Neural cell (in vitro differentiated cells): ENCODE measurements around the gene SORCS1. TPM values are rescaled to one million over a fixed set of nuclear protein-coding genes. Genes with fewer than 3 reads are reported as not detected.

Source experiments
- H2AFZ ChIP-seq: fragments of 200-600, 300-800 bp; sonication (generic), shearing (Covaris generic); 2 replicates; pipeline ENCODE4 v1.6.0; 2014; ENCODE audit warnings: low read depth, mild to moderate bottlenecking, antibody characterized with exemption, low read length, moderate library complexity
- H3F3A ChIP-seq: fragments of 200-600 bp; shearing (Covaris generic); 2 replicates; pipeline ENCODE4 v1.6.1; 2016; ENCODE audit warnings: mild to moderate bottlenecking, moderate library complexity, mixed read lengths, antibody characterized with exemption, low read length; ENCODE audit not compliant: insufficient read depth, poor library complexity, severe bottlenecking
- H3K27ac ChIP-seq: fragments of 200-600, 300-800 bp; sonication (generic), shearing (Covaris generic); 2 replicates; pipeline ENCODE4 v1.5.1; 2014; ENCODE audit warnings: mild to moderate bottlenecking, low read length, moderate library complexity
- H3K27me3 ChIP-seq: fragments of 300-800, 200-600 bp; sonication (generic), shearing (Covaris generic); 2 replicates; pipeline ENCODE4 v1.6.0; 2014; ENCODE audit warnings: mild to moderate bottlenecking, low read depth, low read length, moderate library complexity; ENCODE audit not compliant: insufficient read depth
- H3K36me3 ChIP-seq: fragments of 300-800, 200-600 bp; sonication (generic), shearing (Covaris generic); 2 replicates; pipeline ENCODE4 v1.5.1; 2014; ENCODE audit warnings: mild to moderate bottlenecking, antibody characterized with exemption, low read length, moderate library complexity; ENCODE audit not compliant: insufficient read depth
- H3K4me2 ChIP-seq: fragments of 300-800, 200-600 bp; sonication (generic), shearing (Covaris generic); 2 replicates; pipeline ENCODE4 v1.6.0; 2014; ENCODE audit warnings: mild to moderate bottlenecking, low read length
- H3K4me3 ChIP-seq: fragments of 300-800, 200-600 bp; sonication (generic), shearing (Covaris generic); 2 replicates; pipeline ENCODE4 v1.5.1; 2014; ENCODE audit warnings: mild to moderate bottlenecking, low read length, moderate library complexity
- H3K79me2 ChIP-seq: fragments of 200-600 bp; shearing (Covaris generic); replicated peaks from 2 replicates; pipeline ENCODE4 v1.6.0; 2014; ENCODE audit warnings: mild to moderate bottlenecking, low read length, moderate library complexity; ENCODE audit not compliant: insufficient read depth
- H3K9ac ChIP-seq: fragments of 300-800, 200-600 bp; sonication (generic), shearing (Covaris generic); 2 replicates; pipeline ENCODE4 v1.6.1; 2016; ENCODE audit warnings: mild to moderate bottlenecking, low read length, mixed read lengths
- H3K9me2 ChIP-seq: fragments of 200-600 bp; shearing (Covaris generic); 2 replicates; pipeline ENCODE4 v1.6.1; 2016; ENCODE audit warnings: mild to moderate bottlenecking, low read length, mixed read lengths; ENCODE audit not compliant: insufficient read depth
- H3K9me3 ChIP-seq: fragments of 200-600, 300-800 bp; sonication (generic), shearing (Covaris generic); 2 replicates; pipeline ENCODE4 v1.6.1; 2016; ENCODE audit warnings: mild to moderate bottlenecking, mixed run types, low read length, moderate library complexity, mixed read lengths
- H4K20me1 ChIP-seq: fragments of 200-600 bp; shearing (Covaris generic); 2 replicates; pipeline ENCODE4 v1.6.1; 2016; ENCODE audit warnings: mild to moderate bottlenecking, mixed run types; ENCODE audit not compliant: insufficient read depth
- EP300 ChIP-seq: fragments of 450-650 bp; conservative IDR thresholded peaks from 2 replicates; pipeline ENCODE4 v1.6.1; 2014; ENCODE audit warnings: antibody characterized with exemption, mild to moderate bottlenecking, moderate library complexity; ENCODE audit not compliant: poor library complexity, severe bottlenecking
- EZH2 ChIP-seq: fragments of 200-600, 300-800 bp; shearing (Covaris generic), sonication (generic); IDR thresholded peaks from 2 replicates; pipeline ENCODE4 v1.6.1; 2014; ENCODE audit warnings: antibody characterized with exemption, low read length, borderline replicate concordance, mild to moderate bottlenecking; ENCODE audit not compliant: insufficient read depth, poor library complexity, severe bottlenecking
- MXI1 ChIP-seq: fragments of 450-650 bp; conservative IDR thresholded peaks from 2 replicates; pipeline ENCODE4 v1.6.1; 2014; ENCODE audit warnings: antibody characterized with exemption, mild to moderate bottlenecking; ENCODE audit not compliant: poor library complexity, severe bottlenecking
- POLR2AphosphoS5 ChIP-seq: IDR thresholded peaks from 2 replicates; pipeline ENCODE4 v1.6.1; 2012
- RAD21 ChIP-seq: fragments of 450-650 bp; conservative IDR thresholded peaks from 2 replicates; pipeline ENCODE4 v1.6.1; 2014; ENCODE audit warnings: antibody characterized with exemption, mild to moderate bottlenecking, moderate library complexity
- SMC3 ChIP-seq: fragments of 450-650 bp; conservative IDR thresholded peaks from 2 replicates; pipeline ENCODE4 v1.6.1; 2014; ENCODE audit warnings: antibody characterized with exemption, mild to moderate bottlenecking, moderate library complexity; ENCODE audit not compliant: poor library complexity
- TAF1 ChIP-seq: IDR thresholded peaks from 2 replicates; pipeline ENCODE4 v1.6.1; 2012; ENCODE audit warnings: low read depth
- polyA plus RNA-seq: library from polyadenylated mRNA; depleted of rRNA; stranded (reverse); fragments of >200 nt; gene quantifications from 2 replicates; pipeline ENCODE4 v1.2.3, GENCODE V29; 2014
- TF ChIP-seq, protein P1 (sequence below): IDR thresholded peaks from 2 replicates; pipeline ENCODE4 v1.6.1; 2012; ENCODE audit warnings: borderline replicate concordance
- TF ChIP-seq, protein P2 (sequence below): fragments of 450-650 bp; IDR thresholded peaks from 2 replicates; pipeline ENCODE4 v1.5.1; 2014; ENCODE audit warnings: antibody characterized with exemption, mild to moderate bottlenecking, moderate library complexity; ENCODE audit not compliant: poor library complexity, severe bottlenecking

SORCS1 gene
- polyA plus RNA-seq, 1 donor from 2014 or later: 27.0 TPM

DNA sequence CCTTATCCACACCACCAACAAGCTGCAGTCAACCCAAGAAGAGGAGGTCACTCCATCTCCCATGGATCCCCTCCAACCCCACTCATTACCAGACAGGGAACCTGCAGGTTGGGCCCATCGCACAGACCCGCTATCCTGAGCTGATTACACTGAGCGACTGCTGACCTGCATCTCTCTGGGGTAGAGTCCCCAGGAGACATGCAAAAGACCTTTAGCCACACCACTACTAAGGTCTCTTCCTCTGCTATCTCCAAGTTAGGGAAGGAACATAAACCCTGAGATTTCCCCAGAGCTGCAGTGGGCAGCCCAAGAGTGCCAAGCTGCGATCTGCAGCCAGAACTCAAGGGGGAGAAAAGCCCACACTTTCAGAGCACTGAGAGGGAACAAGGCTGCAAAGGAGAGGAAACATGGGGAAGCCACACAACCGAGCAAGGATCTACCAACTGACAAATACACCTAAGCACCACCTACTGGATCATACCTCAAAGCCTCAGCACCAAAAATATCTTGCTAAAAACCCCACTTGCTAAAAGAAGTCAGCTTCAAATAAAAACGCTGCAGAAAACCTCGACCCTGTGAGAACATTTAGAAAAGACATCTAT, 298.2 kb downstream of the SORCS1 start:
- TF ChIP-seq, protein P1, sequence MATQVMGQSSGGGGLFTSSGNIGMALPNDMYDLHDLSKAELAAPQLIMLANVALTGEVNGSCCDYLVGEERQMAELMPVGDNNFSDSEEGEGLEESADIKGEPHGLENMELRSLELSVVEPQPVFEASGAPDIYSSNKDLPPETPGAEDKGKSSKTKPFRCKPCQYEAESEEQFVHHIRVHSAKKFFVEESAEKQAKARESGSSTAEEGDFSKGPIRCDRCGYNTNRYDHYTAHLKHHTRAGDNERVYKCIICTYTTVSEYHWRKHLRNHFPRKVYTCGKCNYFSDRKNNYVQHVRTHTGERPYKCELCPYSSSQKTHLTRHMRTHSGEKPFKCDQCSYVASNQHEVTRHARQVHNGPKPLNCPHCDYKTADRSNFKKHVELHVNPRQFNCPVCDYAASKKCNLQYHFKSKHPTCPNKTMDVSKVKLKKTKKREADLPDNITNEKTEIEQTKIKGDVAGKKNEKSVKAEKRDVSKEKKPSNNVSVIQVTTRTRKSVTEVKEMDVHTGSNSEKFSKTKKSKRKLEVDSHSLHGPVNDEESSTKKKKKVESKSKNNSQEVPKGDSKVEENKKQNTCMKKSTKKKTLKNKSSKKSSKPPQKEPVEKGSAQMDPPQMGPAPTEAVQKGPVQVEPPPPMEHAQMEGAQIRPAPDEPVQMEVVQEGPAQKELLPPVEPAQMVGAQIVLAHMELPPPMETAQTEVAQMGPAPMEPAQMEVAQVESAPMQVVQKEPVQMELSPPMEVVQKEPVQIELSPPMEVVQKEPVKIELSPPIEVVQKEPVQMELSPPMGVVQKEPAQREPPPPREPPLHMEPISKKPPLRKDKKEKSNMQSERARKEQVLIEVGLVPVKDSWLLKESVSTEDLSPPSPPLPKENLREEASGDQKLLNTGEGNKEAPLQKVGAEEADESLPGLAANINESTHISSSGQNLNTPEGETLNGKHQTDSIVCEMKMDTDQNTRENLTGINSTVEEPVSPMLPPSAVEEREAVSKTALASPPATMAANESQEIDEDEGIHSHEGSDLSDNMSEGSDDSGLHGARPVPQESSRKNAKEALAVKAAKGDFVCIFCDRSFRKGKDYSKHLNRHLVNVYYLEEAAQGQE: no peak
- TF ChIP-seq EP300 (no peak), POLR2AphosphoS5 (no peak), RAD21 (no peak), TAF1 (no peak), SMC3 (no peak), MXI1 (no peak), EZH2 (no peak)
- TF ChIP-seq, protein P2, sequence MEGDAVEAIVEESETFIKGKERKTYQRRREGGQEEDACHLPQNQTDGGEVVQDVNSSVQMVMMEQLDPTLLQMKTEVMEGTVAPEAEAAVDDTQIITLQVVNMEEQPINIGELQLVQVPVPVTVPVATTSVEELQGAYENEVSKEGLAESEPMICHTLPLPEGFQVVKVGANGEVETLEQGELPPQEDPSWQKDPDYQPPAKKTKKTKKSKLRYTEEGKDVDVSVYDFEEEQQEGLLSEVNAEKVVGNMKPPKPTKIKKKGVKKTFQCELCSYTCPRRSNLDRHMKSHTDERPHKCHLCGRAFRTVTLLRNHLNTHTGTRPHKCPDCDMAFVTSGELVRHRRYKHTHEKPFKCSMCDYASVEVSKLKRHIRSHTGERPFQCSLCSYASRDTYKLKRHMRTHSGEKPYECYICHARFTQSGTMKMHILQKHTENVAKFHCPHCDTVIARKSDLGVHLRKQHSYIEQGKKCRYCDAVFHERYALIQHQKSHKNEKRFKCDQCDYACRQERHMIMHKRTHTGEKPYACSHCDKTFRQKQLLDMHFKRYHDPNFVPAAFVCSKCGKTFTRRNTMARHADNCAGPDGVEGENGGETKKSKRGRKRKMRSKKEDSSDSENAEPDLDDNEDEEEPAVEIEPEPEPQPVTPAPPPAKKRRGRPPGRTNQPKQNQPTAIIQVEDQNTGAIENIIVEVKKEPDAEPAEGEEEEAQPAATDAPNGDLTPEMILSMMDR: no peak
- no peak overlapping the region for H3K4me3 ChIP-seq

DNA sequence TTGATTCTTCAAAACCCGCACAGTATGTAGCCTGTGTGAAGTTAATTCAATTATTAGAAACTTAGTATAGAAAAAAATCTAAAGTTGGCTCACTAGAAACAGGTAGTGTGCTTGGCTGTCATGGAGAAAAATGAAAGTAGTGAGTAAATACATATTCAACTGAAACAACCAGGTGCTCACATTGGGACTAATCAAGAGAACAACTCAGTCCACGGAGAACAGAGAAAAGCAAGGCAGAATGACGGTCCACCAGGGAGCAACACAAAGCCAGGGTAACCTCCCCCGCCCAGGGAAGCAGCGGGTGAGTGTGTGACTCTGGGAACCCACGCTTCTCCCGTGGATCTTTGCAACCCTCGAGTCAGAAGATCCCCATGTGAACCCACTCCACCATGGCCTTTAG, 300.5 kb downstream of the SORCS1 start:
- Histone ChIP-seq H3K9ac (no peak overlapping the region), H3K9me2 (no peaks in the 10 kb centered on the region), H3K36me3 (no peaks in the 10 kb centered on the region), H3F3A (no peaks in the 10 kb centered on the region), H2AFZ (no peak overlapping the region), H3K27me3 (no peaks in the 10 kb centered on the region), H3K79me2 (no peaks in the 10 kb centered on the region), H3K27ac (no peak overlapping the region), H4K20me1 (no peaks in the 10 kb centered on the region), H3K4me3 (no peak overlapping the region), H3K9me3 (no peaks in the 10 kb centered on the region), H3K4me2 (no peak overlapping the region)
- TF ChIP-seq MXI1 (no peak), EP300 (no peak), TAF1 (no peak), RAD21 (no peak), SMC3 (no peak), EZH2 (no peak), POLR2AphosphoS5 (no peak)
- TF ChIP-seq, protein P1: no peak
- TF ChIP-seq, protein P2: no peak

More for the DNA sequence above, 298.2 kb downstream of the SORCS1 start:
- Histone ChIP-seq H3K27ac (no peak overlapping the region), H3K79me2 (no peaks in the 10 kb centered on the region), H3K4me2 (no peak overlapping the region), H3K9ac (no peak overlapping the region), H3K36me3 (no peaks in the 10 kb centered on the region), H3K27me3 (no peaks in the 10 kb centered on the region), H4K20me1 (no peaks in the 10 kb centered on the region), H3K9me2 (no peaks in the 10 kb centered on the region), H3F3A (no peaks in the 10 kb centered on the region), H2AFZ (no peak overlapping the region), H3K9me3 (peaks cover 2% of the 10 kb centered on the region)
